Measurements from ENCODE around the gene TMEM63A. TPM values are rescaled to one million over a fixed set of nuclear protein-coding genes. Genes with fewer than 3 reads are reported as not detected.
A peak's percentile ranks its signal among the peaks of the same experiment; 100 is the strongest.

The TMEM63A gene
- polyA plus RNA-seq, 3 donors, result 3.0 to 48.0 (median 5.8) TPM

DNA sequence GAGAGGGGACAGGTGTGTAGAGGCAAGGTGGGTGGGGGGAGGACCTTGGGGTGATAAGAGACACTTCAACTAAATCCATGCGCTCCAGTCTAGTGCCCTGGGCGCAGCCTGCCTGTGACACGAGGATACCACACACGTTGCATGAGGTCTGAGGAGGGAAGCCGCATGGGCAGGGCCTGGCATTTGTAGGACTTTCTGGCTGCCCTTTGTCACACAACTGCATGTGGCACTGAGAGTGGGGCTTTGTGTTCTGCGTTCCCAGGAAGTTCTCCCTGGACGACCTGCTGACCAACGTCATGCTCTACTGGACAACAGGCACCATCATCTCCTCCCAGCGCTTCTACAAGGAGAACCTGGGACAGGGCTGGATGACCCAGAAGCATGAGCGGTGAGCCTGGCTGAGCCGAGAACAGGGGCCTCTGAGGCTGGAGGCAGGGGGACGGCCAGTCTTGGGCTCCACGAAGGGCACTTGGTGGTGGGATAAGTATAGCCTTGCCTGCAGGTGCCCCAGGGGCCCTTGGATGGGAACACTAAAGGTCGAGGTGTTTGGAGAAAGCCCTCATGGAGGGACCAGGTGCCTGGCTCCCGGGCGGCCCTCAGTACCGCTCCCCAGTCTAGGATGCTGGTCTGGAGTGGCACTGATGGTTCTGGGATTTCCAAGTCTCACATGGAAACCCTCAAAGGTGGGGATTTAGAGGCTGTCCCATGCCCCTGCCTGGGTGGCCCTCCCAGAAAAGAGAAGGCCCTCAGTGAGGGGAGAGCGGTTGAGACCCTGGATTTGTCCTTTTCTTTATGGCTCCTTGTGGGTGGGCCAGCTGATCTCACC, 37.7 kb downstream of the TMEM63A start:
- H3K4me2 ChIP-seq (replicated peaks; ENCODE audit: extremely low read depth, low read length, poor library complexity, severe bottlenecking), result no peak overlapping the region
- H3K36me3 Mint-ChIP-seq, result peaks cover 32 to 64% of the 10 kb centered on the region in 2 donors
- peaks cover 16% of the 10 kb centered on the region for H3K4me1 Mint-ChIP-seq
- H3K9me3 Mint-ChIP-seq, result no peaks in the 10 kb centered on the region
- H4K20me1 ChIP-seq (ENCODE audit: insufficient read depth, low read length), result no peaks in the 10 kb centered on the region
- H3K4me3 ChIP-seq (replicated peaks in 1 of 3; ENCODE audit: low read depth in 2 of 3, low read length in 3 of 3), result no peak overlapping the region
- peaks cover 20 to 42% of the 10 kb centered on the region in 2 donors for H3K36me3 ChIP-seq (replicated peaks in 1 of 2; ENCODE audit: control insufficient read depth in 1 of 2, insufficient read depth in 2 of 2, low read length in 2 of 2)
- WGBS (ENCODE audit: insufficient coverage), result 88% methylated on average over 12 of the region's 18 CpGs
- peaks cover 0 to 2% (median 0%) of the 10 kb centered on the region in 3 donors for H3K27me3 Mint-ChIP-seq (ENCODE audit: low read depth in 3 of 3)
- no peaks in the 10 kb centered on the region for H3K9me3 ChIP-seq (replicated peaks in 1 of 2; ENCODE audit: control insufficient read depth in 1 of 2, insufficient read depth in 1 of 2, low read length in 2 of 2)
- no peak overlapping the region for H2AFZ ChIP-seq (ENCODE audit: insufficient read depth, low read depth, low read length, poor library complexity, severe bottlenecking)
- no peak overlapping the region for H3K4me3 Mint-ChIP-seq
- no peaks in the 10 kb centered on the region for H3K79me2 ChIP-seq (ENCODE audit: insufficient read depth, low read length)
- no peak overlapping the region for H3K9ac ChIP-seq (ENCODE audit: insufficient read depth, low read length, poor library complexity, severe bottlenecking)
- H3K27ac ChIP-seq (ENCODE audit: low read depth in 1 of 2, low read length in 2 of 2), result no peak overlapping the region
- H3K27ac Mint-ChIP-seq, result peak overlapping the region in 2 of 7 donors; percentile 4 to 50
- DNase-seq, result no peak
- intact Hi-C loops (cut with micrococcal nuclease), result no loop called here
- H3K4me1 ChIP-seq (ENCODE audit: control insufficient read depth in 1 of 2, insufficient read depth in 2 of 2, low read length in 2 of 2), result peaks cover 13% of the 10 kb centered on the region in 2 donors
- TF ChIP-seq, protein P1, sequence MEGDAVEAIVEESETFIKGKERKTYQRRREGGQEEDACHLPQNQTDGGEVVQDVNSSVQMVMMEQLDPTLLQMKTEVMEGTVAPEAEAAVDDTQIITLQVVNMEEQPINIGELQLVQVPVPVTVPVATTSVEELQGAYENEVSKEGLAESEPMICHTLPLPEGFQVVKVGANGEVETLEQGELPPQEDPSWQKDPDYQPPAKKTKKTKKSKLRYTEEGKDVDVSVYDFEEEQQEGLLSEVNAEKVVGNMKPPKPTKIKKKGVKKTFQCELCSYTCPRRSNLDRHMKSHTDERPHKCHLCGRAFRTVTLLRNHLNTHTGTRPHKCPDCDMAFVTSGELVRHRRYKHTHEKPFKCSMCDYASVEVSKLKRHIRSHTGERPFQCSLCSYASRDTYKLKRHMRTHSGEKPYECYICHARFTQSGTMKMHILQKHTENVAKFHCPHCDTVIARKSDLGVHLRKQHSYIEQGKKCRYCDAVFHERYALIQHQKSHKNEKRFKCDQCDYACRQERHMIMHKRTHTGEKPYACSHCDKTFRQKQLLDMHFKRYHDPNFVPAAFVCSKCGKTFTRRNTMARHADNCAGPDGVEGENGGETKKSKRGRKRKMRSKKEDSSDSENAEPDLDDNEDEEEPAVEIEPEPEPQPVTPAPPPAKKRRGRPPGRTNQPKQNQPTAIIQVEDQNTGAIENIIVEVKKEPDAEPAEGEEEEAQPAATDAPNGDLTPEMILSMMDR (IDR thresholded peaks at IDR 0.05), result no peak
- no peaks in the 10 kb centered on the region for H3K27me3 ChIP-seq (ENCODE audit: control insufficient read depth in 2 of 2, insufficient read depth in 2 of 2, low read length in 2 of 2)

DNA sequence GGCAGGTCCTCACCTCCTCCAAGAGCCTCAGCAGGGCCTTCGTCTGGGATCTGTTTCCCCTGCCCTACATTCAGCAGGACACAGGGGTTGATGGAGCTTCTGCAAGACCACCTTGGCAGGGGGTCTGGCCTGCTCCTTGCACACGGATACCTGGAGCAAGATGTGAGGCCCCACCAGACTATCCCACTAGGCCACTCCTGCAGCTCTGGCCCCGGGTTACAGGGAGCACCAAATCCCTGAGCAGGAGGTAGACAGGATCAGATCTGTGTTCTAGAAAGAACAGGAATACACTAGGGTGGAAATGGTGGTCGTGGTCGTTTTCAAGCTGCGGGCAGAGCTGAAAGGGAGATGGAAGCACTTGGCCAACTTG, 38.8 kb downstream of the TMEM63A start:
- no peak overlapping the region for H3K4me3 Mint-ChIP-seq
- Histone ChIP-seq H3K4me2 (replicated peaks; ENCODE audit: extremely low read depth, low read length, poor library complexity, severe bottlenecking) (no peak overlapping the region), H3K4me1 (ENCODE audit: control insufficient read depth in 1 of 2, insufficient read depth in 2 of 2, low read length in 2 of 2) (peaks cover 4 to 7% of the 10 kb centered on the region in 2 donors), H3K27me3 (ENCODE audit: control insufficient read depth in 2 of 2, insufficient read depth in 2 of 2, low read length in 2 of 2) (no peaks in the 10 kb centered on the region), H3K36me3 (replicated peaks in 1 of 2; ENCODE audit: control insufficient read depth in 1 of 2, insufficient read depth in 2 of 2, low read length in 2 of 2) (peaks cover 20 to 40% of the 10 kb centered on the region in 2 donors), H2AFZ (ENCODE audit: insufficient read depth, low read depth, low read length, poor library complexity, severe bottlenecking) (no peak overlapping the region), H3K4me3 (replicated peaks in 1 of 3; ENCODE audit: low read depth in 2 of 3, low read length in 3 of 3) (no peak overlapping the region), H3K79me2 (ENCODE audit: insufficient read depth, low read length) (no peaks in the 10 kb centered on the region), H3K27ac (ENCODE audit: low read depth in 1 of 2, low read length in 2 of 2) (no peak overlapping the region), H4K20me1 (ENCODE audit: insufficient read depth, low read length) (no peaks in the 10 kb centered on the region), H3K9me3 (replicated peaks in 1 of 2; ENCODE audit: control insufficient read depth in 1 of 2, insufficient read depth in 1 of 2, low read length in 2 of 2) (no peaks in the 10 kb centered on the region), H3K9ac (ENCODE audit: insufficient read depth, low read length, poor library complexity, severe bottlenecking) (no peak overlapping the region)
- peaks cover 7% of the 10 kb centered on the region for H3K4me1 Mint-ChIP-seq
- intact Hi-C loops (cut with micrococcal nuclease), result no loop called here
- H3K9me3 Mint-ChIP-seq, result no peaks in the 10 kb centered on the region
- 79% methylated on average over 2 of the region's 6 CpGs for WGBS (ENCODE audit: insufficient coverage)
- no peaks in the 10 kb centered on the region for H3K27me3 Mint-ChIP-seq (ENCODE audit: low read depth in 3 of 3)
- TF ChIP-seq, protein P1 (IDR thresholded peaks at IDR 0.05), result no peak
- H3K36me3 Mint-ChIP-seq, result peaks cover 27 to 58% of the 10 kb centered on the region in 2 donors
- no peak for DNase-seq
- H3K27ac Mint-ChIP-seq, result peak overlapping the region in 1 of 7 donors; percentile 26

All from CD14-positive monocyte (primary cell).